NCI-H2171 treated with DMSO at 0.1 percent for 48 hours (cell line): ENCODE data around the gene EFNA5.
A peak's percentile ranks its signal among the peaks of the same experiment; 100 is the strongest.

Source experiments
- DNase-seq: peaks from one replicate; lab custom pipeline; 2025; lab: John Stamatoyannopoulos, UW

EFNA5 gene

GRCh38 chr5:107672211-107673038, 1.7 kb upstream of the EFNA5 start:
- DNase-seq = peak; percentile 93

- peak; percentile 84 for DNase-seq
Observed at GRCh38 chr5:107671742-107672210, 1.0 kb upstream of the EFNA5 start.

- DNase-seq = peak; percentile 72
Observed at GRCh38 chr5:107670087-107670931, 428 bp downstream of the EFNA5 start.

GRCh38 chr5:107669096-107670031, 1.4 kb downstream of the EFNA5 start:
- DNase-seq = peak; percentile 68

- DNase-seq = peak; percentile 25
Observed at GRCh38 chr5:107668154-107669095, 2.3 kb downstream of the EFNA5 start.

- DNase-seq = no peak
Observed at GRCh38 chr5:107666051-107666655, 4.6 kb downstream of the EFNA5 start.

- DNase-seq = no peak
Observed at GRCh38 chr5:107665036-107665570, 5.6 kb downstream of the EFNA5 start.

GRCh38 chr5:107663697-107664096, 7.0 kb downstream of the EFNA5 start:
- DNase-seq = no peak

GRCh38 chr5:107661650-107662044, 9.1 kb downstream of the EFNA5 start:
- no peak for DNase-seq

GRCh38 chr5:107661038-107661649, 9.6 kb downstream of the EFNA5 start:
- DNase-seq = no peak

GRCh38 chr5:107658528-107658927, 12.2 kb downstream of the EFNA5 start:
- DNase-seq = no peak

- peak; percentile 33 for DNase-seq
Observed at GRCh38 chr5:107655831-107656230, 14.9 kb downstream of the EFNA5 start.

GRCh38 chr5:107654827-107655226, 15.9 kb downstream of the EFNA5 start:
- no peak for DNase-seq

GRCh38 chr5:107653685-107654084, 17.1 kb downstream of the EFNA5 start:
- DNase-seq = no peak

- peak; percentile 55 for DNase-seq
Observed at GRCh38 chr5:107652839-107653607, 17.7 kb downstream of the EFNA5 start.

GRCh38 chr5:107652408-107652807, 18.3 kb downstream of the EFNA5 start:
- no peak for DNase-seq

GRCh38 chr5:107651325-107651724, 19.4 kb downstream of the EFNA5 start:
- no peak for DNase-seq

GRCh38 chr5:107646418-107646817, 24.3 kb downstream of the EFNA5 start:
- no peak for DNase-seq

GRCh38 chr5:107640568-107640967, 30.2 kb downstream of the EFNA5 start:
- no peak for DNase-seq
